ENCODE results near the gene BROX.

Gene BROX

GRCh38 chr1:222691016-222691415, 21.3 kb upstream of the BROX start:
- Histone ChIP-seq H3K4me3 (ENCODE audit: insufficient read length, low read depth) (no peak overlapping the region), H3K9ac (ENCODE audit: insufficient read length, low read depth) (no peak overlapping the region), H3K36me3 (ENCODE audit: insufficient read depth, insufficient read length, low read length) (peaks cover 41% of the 10 kb centered on the region), H3K27me3 (ENCODE audit: insufficient read depth, insufficient read length) (no peaks in the 10 kb centered on the region), H3K9me3 (ENCODE audit: insufficient read depth, low read length) (no peaks in the 10 kb centered on the region), H3K4me1 (ENCODE audit: insufficient read depth, insufficient read length) (no peaks in the 10 kb centered on the region)
- no peak for DNase-seq (ENCODE audit: low read depth, low spot score)
- TF ChIP-seq ZNF274 (IDR thresholded peaks at IDR 0.05; ENCODE audit: low read depth, low read length) (no peak), YY1 (IDR thresholded peaks at IDR 0.05; ENCODE audit: insufficient read depth, insufficient read length) (no peak), SUZ12 (IDR thresholded peaks at IDR 0.05; ENCODE audit: extremely low read depth, insufficient read depth, insufficient read length) (no peak)

GRCh38 chr1:222694927-222695326, 17.4 kb upstream of the BROX start:
- H3K36me3 ChIP-seq (ENCODE audit: insufficient read depth, insufficient read length, low read length) = peaks cover 37% of the 10 kb centered on the region
- TF ChIP-seq ZNF274 (IDR thresholded peaks at IDR 0.05; ENCODE audit: low read depth, low read length) (no peak), SUZ12 (IDR thresholded peaks at IDR 0.05; ENCODE audit: extremely low read depth, insufficient read depth, insufficient read length) (no peak), YY1 (IDR thresholded peaks at IDR 0.05; ENCODE audit: insufficient read depth, insufficient read length) (no peak)
- DNase-seq (ENCODE audit: low read depth, low spot score) = no peak
- no peaks in the 10 kb centered on the region for H3K4me1 ChIP-seq (ENCODE audit: insufficient read depth, insufficient read length)
- H3K27me3 ChIP-seq (ENCODE audit: insufficient read depth, insufficient read length) = no peaks in the 10 kb centered on the region
- H3K4me3 ChIP-seq (ENCODE audit: insufficient read length, low read depth) = no peak overlapping the region
- no peak overlapping the region for H3K9ac ChIP-seq (ENCODE audit: insufficient read length, low read depth)
- no peaks in the 10 kb centered on the region for H3K9me3 ChIP-seq (ENCODE audit: insufficient read depth, low read length)

- no peaks in the 10 kb centered on the region for H3K27me3 ChIP-seq (ENCODE audit: insufficient read depth, insufficient read length)
- no peak overlapping the region for H3K9ac ChIP-seq (ENCODE audit: insufficient read length, low read depth)
- TF ChIP-seq ZNF274 (IDR thresholded peaks at IDR 0.05; ENCODE audit: low read depth, low read length) = no peak
- TF ChIP-seq SUZ12 (IDR thresholded peaks at IDR 0.05; ENCODE audit: extremely low read depth, insufficient read depth, insufficient read length) = no peak
- no peak for TF ChIP-seq YY1 (IDR thresholded peaks at IDR 0.05; ENCODE audit: insufficient read depth, insufficient read length)
- no peaks in the 10 kb centered on the region for H3K9me3 ChIP-seq (ENCODE audit: insufficient read depth, low read length)
- no peak for DNase-seq (ENCODE audit: low read depth, low spot score)
- peaks cover 45% of the 10 kb centered on the region for H3K36me3 ChIP-seq (ENCODE audit: insufficient read depth, insufficient read length, low read length)
- H3K4me1 ChIP-seq (ENCODE audit: insufficient read depth, insufficient read length) = no peaks in the 10 kb centered on the region
- H3K4me3 ChIP-seq (ENCODE audit: insufficient read length, low read depth) = no peak overlapping the region
Measured at GRCh38 chr1:222696741-222697140, 15.6 kb upstream of the BROX start.

- no peak overlapping the region for H3K4me3 ChIP-seq (ENCODE audit: insufficient read length, low read depth)
- no peak for DNase-seq (ENCODE audit: low read depth, low spot score)
- no peaks in the 10 kb centered on the region for H3K27me3 ChIP-seq (ENCODE audit: insufficient read depth, insufficient read length)
- H3K9me3 ChIP-seq (ENCODE audit: insufficient read depth, low read length) = no peaks in the 10 kb centered on the region
- H3K9ac ChIP-seq (ENCODE audit: insufficient read length, low read depth) = no peak overlapping the region
- H3K36me3 ChIP-seq (ENCODE audit: insufficient read depth, insufficient read length, low read length) = peaks cover 47% of the 10 kb centered on the region
- no peaks in the 10 kb centered on the region for H3K4me1 ChIP-seq (ENCODE audit: insufficient read depth, insufficient read length)
- TF ChIP-seq YY1 (IDR thresholded peaks at IDR 0.05; ENCODE audit: insufficient read depth, insufficient read length) (no peak), ZNF274 (IDR thresholded peaks at IDR 0.05; ENCODE audit: low read depth, low read length) (no peak), SUZ12 (IDR thresholded peaks at IDR 0.05; ENCODE audit: extremely low read depth, insufficient read depth, insufficient read length) (no peak)
Measured at GRCh38 chr1:222697203-222697602, 15.2 kb upstream of the BROX start.

GRCh38 chr1:222697826-222698225, 14.5 kb upstream of the BROX start:
- H3K9me3 ChIP-seq (ENCODE audit: insufficient read depth, low read length) = no peaks in the 10 kb centered on the region
- no peak for TF ChIP-seq SUZ12 (IDR thresholded peaks at IDR 0.05; ENCODE audit: extremely low read depth, insufficient read depth, insufficient read length)
- TF ChIP-seq YY1 (IDR thresholded peaks at IDR 0.05; ENCODE audit: insufficient read depth, insufficient read length) = no peak
- TF ChIP-seq ZNF274 (IDR thresholded peaks at IDR 0.05; ENCODE audit: low read depth, low read length) = no peak
- H3K27me3 ChIP-seq (ENCODE audit: insufficient read depth, insufficient read length) = no peaks in the 10 kb centered on the region
- DNase-seq (ENCODE audit: low read depth, low spot score) = no peak
- H3K4me1 ChIP-seq (ENCODE audit: insufficient read depth, insufficient read length) = no peaks in the 10 kb centered on the region
- H3K36me3 ChIP-seq (ENCODE audit: insufficient read depth, insufficient read length, low read length) = peaks cover 50% of the 10 kb centered on the region
- no peak overlapping the region for H3K9ac ChIP-seq (ENCODE audit: insufficient read length, low read depth)
- no peak overlapping the region for H3K4me3 ChIP-seq (ENCODE audit: insufficient read length, low read depth)

- H3K36me3 ChIP-seq (ENCODE audit: insufficient read depth, insufficient read length, low read length) = peaks cover 50% of the 10 kb centered on the region
- no peak overlapping the region for H3K4me3 ChIP-seq (ENCODE audit: insufficient read length, low read depth)
- no peaks in the 10 kb centered on the region for H3K4me1 ChIP-seq (ENCODE audit: insufficient read depth, insufficient read length)
- H3K9ac ChIP-seq (ENCODE audit: insufficient read length, low read depth) = no peak overlapping the region
- no peak for TF ChIP-seq YY1 (IDR thresholded peaks at IDR 0.05; ENCODE audit: insufficient read depth, insufficient read length)
- no peak for TF ChIP-seq ZNF274 (IDR thresholded peaks at IDR 0.05; ENCODE audit: low read depth, low read length)
- TF ChIP-seq SUZ12 (IDR thresholded peaks at IDR 0.05; ENCODE audit: extremely low read depth, insufficient read depth, insufficient read length) = no peak
- H3K27me3 ChIP-seq (ENCODE audit: insufficient read depth, insufficient read length) = no peaks in the 10 kb centered on the region
- no peak for DNase-seq (ENCODE audit: low read depth, low spot score)
- peaks cover 8% of the 10 kb centered on the region; the same call in 1 of the 2 replicates for H3K9me3 ChIP-seq (ENCODE audit: insufficient read depth, low read length)
Measured at GRCh38 chr1:222702210-222702609, 10.2 kb upstream of the BROX start.

- Histone ChIP-seq H3K9me3 (ENCODE audit: insufficient read depth, low read length) (peaks cover 8% of the 10 kb centered on the region; the same call in 1 of the 2 replicates), H3K4me3 (ENCODE audit: insufficient read length, low read depth) (no peak overlapping the region), H3K27me3 (ENCODE audit: insufficient read depth, insufficient read length) (no peaks in the 10 kb centered on the region), H3K36me3 (ENCODE audit: insufficient read depth, insufficient read length, low read length) (peaks cover 49% of the 10 kb centered on the region), H3K4me1 (ENCODE audit: insufficient read depth, insufficient read length) (no peaks in the 10 kb centered on the region), H3K9ac (ENCODE audit: insufficient read length, low read depth) (no peak overlapping the region)
- no peak for DNase-seq (ENCODE audit: low read depth, low spot score)
- TF ChIP-seq SUZ12 (IDR thresholded peaks at IDR 0.05; ENCODE audit: extremely low read depth, insufficient read depth, insufficient read length) (no peak), ZNF274 (IDR thresholded peaks at IDR 0.05; ENCODE audit: low read depth, low read length) (no peak), YY1 (IDR thresholded peaks at IDR 0.05; ENCODE audit: insufficient read depth, insufficient read length) (no peak)
Measured at GRCh38 chr1:222704260-222704659, 8.1 kb upstream of the BROX start.

Measured in NT2/D1 (cell line).